SK-N-MC (cell line): ENCODE results near the gene ZNF827.

ENCODE experiments used
- EZH2 ChIP-seq: fragments of 200-600 bp; sonication (generic); IDR thresholded peaks from one replicate; pipeline ENCODE4 v1.6.1; 2017; ENCODE audit warnings: antibody characterized with exemption
- FOXP2 ChIP-seq: optimal IDR thresholded peaks from 2 replicates; pipeline ENCODE3; 2011; ENCODE audit warnings: mild to moderate bottlenecking, moderate library complexity; ENCODE audit not compliant: insufficient read depth; ENCODE audit errors: extremely low read length, control extremely low read depth

DNA sequence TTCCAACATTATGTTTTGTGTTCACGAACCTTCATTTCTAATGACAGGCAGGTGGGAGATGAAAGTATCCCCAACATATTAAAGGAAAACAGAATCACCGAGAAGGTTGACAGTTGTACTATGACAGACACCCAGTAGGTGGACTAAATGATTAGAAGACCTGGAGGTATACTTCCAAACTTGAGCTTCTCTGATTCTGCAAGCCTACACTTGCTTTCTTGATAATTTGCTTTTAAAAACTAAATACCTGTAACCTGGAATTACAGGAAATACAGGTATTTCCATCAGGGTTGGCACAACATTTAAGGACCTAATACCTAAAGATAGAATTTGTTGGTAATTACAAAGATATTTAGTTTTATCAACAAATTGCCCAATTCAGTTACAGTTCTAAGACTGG lies 215.3 kb downstream of the ZNF827 start:
- TF ChIP-seq EZH2 (no peak), FOXP2 (no peak)
